ENCODE results near the gene TMEM184A. TPM values are rescaled to one million over a fixed set of nuclear protein-coding genes. Genes with fewer than 3 reads are reported as not detected.

TMEM184A gene
- total RNA-seq, 4 donors from 2014 or later, result 0.29 to 2.8 (median 0.64) TPM; not detected in 1

GRCh38 chr7:1503816-1504775 is 51.9 kb downstream of the TMEM184A start, which contains the start of gene INTS1:
INTS1 (minus strand) TSS chr7:1504389; CDS start chr7:1503960, 429 bp downstream.
- peak; percentile 88 to 90 for DNase-seq
- Histone ChIP-seq H3K9me3 (no peaks in the 10 kb centered on the region), H3K4me3 (peak within 1 kb of the TSS; percentile 77 to 97), H3K4me1 (peaks cover 0 to 9% of the 10 kb centered on the region in 2 donors), H3K27me3 (no peaks in the 10 kb centered on the region), H3K27ac (peak within 1 kb of the TSS; percentile 56 to 61), H3K36me3 (no peaks in the 10 kb centered on the region)
- TF ChIP-seq CTCF (IDR thresholded peaks at IDR 0.05) (peak; percentile 84 to 99 (median 98)), POLR2A (IDR thresholded peaks at IDR 0.05) (peak; percentile 40 to 51)
- intact Hi-C loops (cut with DNase I; ENCODE audit: low total_unique reads), result loop anchor here (10.0 kb wide), 1 partner anchor 61 kb away; no protein-coding TSS in a partner anchor

- H3K27me3 ChIP-seq, result no peaks in the 10 kb centered on the region
- intact Hi-C loops (cut with DNase I; ENCODE audit: low total_unique reads), result loop anchor here (10.0 kb wide), 1 partner anchor 61 kb away; no protein-coding TSS in a partner anchor
- H3K9me3 ChIP-seq, result no peaks in the 10 kb centered on the region
Observed at GRCh38 chr7:1503390-1503789, 52.6 kb downstream of the TMEM184A start.

GRCh38 chr7:1502845-1503244 is 53.2 kb downstream of the TMEM184A start:
- TF ChIP-seq POLR2A (IDR thresholded peaks at IDR 0.05) (no peak), CTCF (IDR thresholded peaks at IDR 0.05) (no peak)
- intact Hi-C loops (cut with DNase I; ENCODE audit: low total_unique reads), result loop anchor here (10.0 kb wide), 1 partner anchor 62 kb away; no protein-coding TSS in a partner anchor

More at GRCh38 chr7:1503390-1503789, 52.6 kb downstream of the TMEM184A start:
- TF ChIP-seq CTCF (IDR thresholded peaks at IDR 0.05) (no peak), POLR2A (IDR thresholded peaks at IDR 0.05) (no peak)
- Histone ChIP-seq H3K27ac (peak overlapping the region in 1 of 2 donors; percentile 56), H3K36me3 (no peaks in the 10 kb centered on the region), H3K4me1 (peaks cover 0 to 9% of the 10 kb centered on the region in 2 donors), H3K4me3 (peak overlapping the region; percentile 77 to 97)
- no peak for DNase-seq

GRCh38 chr7:1501487-1502270 is 54.3 kb downstream of the TMEM184A start:
- intact Hi-C loops (cut with DNase I; ENCODE audit: low total_unique reads), result loop anchor here (10.0 kb wide), 1 partner anchor 63 kb away; no protein-coding TSS in a partner anchor
- no peak overlapping the region for H3K4me3 ChIP-seq
- no peak overlapping the region for H3K27ac ChIP-seq
- peaks cover 0 to 9% of the 10 kb centered on the region in 2 donors for H3K4me1 ChIP-seq
- no peak for DNase-seq
- TF ChIP-seq CTCF (IDR thresholded peaks at IDR 0.05), result no peak
- no peak for TF ChIP-seq POLR2A (IDR thresholded peaks at IDR 0.05)
- no peaks in the 10 kb centered on the region for H3K36me3 ChIP-seq
- H3K27me3 ChIP-seq, result no peaks in the 10 kb centered on the region
- no peaks in the 10 kb centered on the region for H3K9me3 ChIP-seq

More at GRCh38 chr7:1502845-1503244, 53.2 kb downstream of the TMEM184A start:
- H3K4me3 ChIP-seq, result peak overlapping the region; percentile 77 to 97
- H3K27ac ChIP-seq, result no peak overlapping the region
- H3K4me1 ChIP-seq, result peaks cover 0 to 9% of the 10 kb centered on the region in 2 donors
- H3K9me3 ChIP-seq, result no peaks in the 10 kb centered on the region
- no peaks in the 10 kb centered on the region for H3K36me3 ChIP-seq
- no peak for DNase-seq
- no peaks in the 10 kb centered on the region for H3K27me3 ChIP-seq

Data from uterus (tissue), 4 donors.